Mononuclear cell (primary cell): ENCODE results near the gene MAMDC4. TPM values are rescaled to one million over a fixed set of nuclear protein-coding genes. Genes with fewer than 3 reads are reported as not detected.
A peak's percentile ranks its signal among the peaks of the same experiment; 100 is the strongest.
"Not testable (repeated sequence)": the region's sequence is repeated elsewhere in the genome, so short reads cannot be mapped to it uniquely, and the experiment has no call there.

Source experiments
- H3K27me3 ChIP-seq: 2 replicates; pipeline ENCODE4 v1.6.0; 2011; ENCODE audit warnings: low read length, control low read depth; ENCODE audit not compliant: insufficient read depth
- H3K4me1 ChIP-seq: 2 replicates; pipeline ENCODE4 v1.5.1; 2011; ENCODE audit warnings: mild to moderate bottlenecking, low read length, control low read depth; ENCODE audit not compliant: insufficient read depth
- H3K4me3 ChIP-seq: 2 replicates; pipeline ENCODE4 v1.5.1; 2011; ENCODE audit warnings: mild to moderate bottlenecking, low read length, moderate library complexity
- H3K9me3 ChIP-seq: 2 replicates; pipeline ENCODE4 v1.5.1; 2011; ENCODE audit warnings: low read depth, mild to moderate bottlenecking, control low read depth, low read length
- total RNA-seq: library from RNA; depleted of rRNA; stranded (reverse); fragments of >200 nt; gene quantifications from one replicate; pipeline ENCODE4 v1.2.3, GENCODE V29; 2012

The MAMDC4 gene
- total RNA-seq, result 0.52 TPM

DNA sequence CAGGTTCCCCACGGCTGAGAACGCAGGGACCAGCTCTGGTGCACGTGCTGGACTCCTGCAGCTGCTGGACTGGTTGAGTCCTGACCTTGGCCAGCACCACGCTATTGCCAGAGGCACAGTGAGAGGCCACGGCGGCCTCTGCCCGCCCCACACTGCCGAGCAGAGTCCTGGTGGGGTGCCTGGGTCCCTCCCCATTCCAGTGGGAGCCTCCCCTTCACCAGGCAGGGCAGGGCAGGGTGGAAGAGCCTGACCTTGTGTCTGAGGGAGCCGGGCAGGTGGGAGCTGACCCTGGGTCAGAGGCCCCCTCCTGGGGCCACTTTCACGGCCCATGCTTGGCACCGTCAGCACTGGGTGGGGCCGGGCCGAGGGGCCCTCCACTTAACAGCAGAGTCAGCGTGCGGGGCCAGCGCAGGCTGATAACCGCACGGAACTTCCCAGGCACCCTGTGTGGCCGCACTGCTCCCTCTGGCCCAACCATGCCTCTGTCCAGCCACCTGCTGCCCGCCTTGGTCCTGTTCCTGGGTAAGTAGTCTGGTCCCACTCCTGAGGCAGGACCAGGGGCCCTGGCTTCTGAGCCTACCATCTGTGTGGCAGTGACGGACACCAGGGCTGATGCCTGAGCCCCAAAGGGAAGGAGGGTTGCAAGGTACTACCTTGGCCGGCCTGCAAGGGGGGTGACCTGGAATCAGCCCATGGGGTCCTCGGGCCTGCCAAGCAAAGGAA, at the start of gene MAMDC4:
MAMDC4 (plus strand) TSS at position 406 of the 723 bp plus-strand sequence; CDS start at position 477, 71 bp downstream.
- Histone ChIP-seq H3K4me3 (no peak within 1 kb of the TSS), H3K27me3 (peaks cover 5% of the 10 kb centered on the region), H3K9me3 (no peaks in the 10 kb centered on the region), H3K4me1 (peaks cover 22% of the 10 kb centered on the region)

GRCh38 chr9:136803009-136803550, 49.1 kb upstream of the MAMDC4 start:
- H3K4me1 ChIP-seq, result peaks cover 34% of the 10 kb centered on the region
- H3K9me3 ChIP-seq, H3K4me3 ChIP-seq: not testable (repeated sequence)
- peaks cover 18% of the 10 kb centered on the region for H3K27me3 ChIP-seq

- peaks cover 13% of the 10 kb centered on the region for H3K27me3 ChIP-seq
- no peak overlapping the region for H3K4me3 ChIP-seq
- peaks cover 37% of the 10 kb centered on the region for H3K4me1 ChIP-seq
- no peaks in the 10 kb centered on the region for H3K9me3 ChIP-seq
Observed at GRCh38 chr9:136803551-136804508, 48.3 kb upstream of the MAMDC4 start.

- Histone ChIP-seq H3K27me3 (peaks cover 8% of the 10 kb centered on the region), H3K9me3 (no peaks in the 10 kb centered on the region), H3K4me1 (peaks cover 37% of the 10 kb centered on the region), H3K4me3 (no peak overlapping the region)
Observed at GRCh38 chr9:136804509-136805206, 47.5 kb upstream of the MAMDC4 start.

DNA sequence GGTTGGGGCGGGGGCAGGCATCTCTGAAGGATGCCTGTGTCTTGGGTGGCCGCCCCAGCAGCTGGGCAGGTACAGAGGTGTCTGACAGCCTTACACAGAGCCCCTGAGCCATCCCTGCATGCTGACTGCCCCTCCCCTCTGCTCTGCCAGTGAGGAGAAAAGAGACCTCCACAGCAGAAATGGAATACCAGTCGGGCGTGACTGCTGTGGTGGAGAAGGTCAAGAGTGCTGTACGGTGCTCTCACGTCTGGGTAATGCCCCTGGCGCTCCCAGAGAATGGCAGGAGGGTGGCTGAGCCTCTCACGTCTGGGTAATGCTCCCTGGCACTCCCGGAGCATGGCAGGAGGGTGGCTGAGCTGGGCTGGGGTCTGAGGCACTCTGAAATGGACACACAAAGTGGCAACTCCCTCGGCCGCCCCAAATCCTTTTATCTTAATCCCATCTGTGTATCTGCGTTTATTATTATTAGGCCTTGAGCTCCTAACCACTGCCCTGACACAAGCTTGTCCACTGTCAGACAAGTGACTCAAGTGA, 46.9 kb upstream of the MAMDC4 start:
- Histone ChIP-seq H3K4me1 (peaks cover 40% of the 10 kb centered on the region), H3K27me3 (peaks cover 8% of the 10 kb centered on the region), H3K9me3 (no peaks in the 10 kb centered on the region), H3K4me3 (no peak overlapping the region)

DNA sequence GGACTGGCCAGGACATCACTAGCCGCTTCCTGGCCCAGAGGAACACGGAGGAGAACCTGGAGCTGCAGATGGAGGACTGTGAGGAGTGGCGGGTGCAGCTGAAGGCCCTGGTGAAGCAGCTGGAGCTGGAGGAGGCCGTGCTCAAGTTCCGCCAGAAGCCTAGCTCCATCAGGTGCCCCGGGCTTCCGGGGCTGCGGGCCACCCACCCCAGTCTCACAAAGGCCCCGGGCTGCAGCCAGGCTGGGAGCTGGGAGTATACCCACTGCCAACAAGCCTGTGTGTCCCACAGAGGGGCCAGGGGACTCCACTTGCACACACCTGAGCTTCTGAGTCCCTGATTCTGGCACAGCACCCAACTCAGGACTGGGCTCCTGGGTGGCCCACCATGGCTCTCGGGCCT, 46.1 kb upstream of the MAMDC4 start:
- peaks cover 33% of the 10 kb centered on the region for H3K4me1 ChIP-seq
- H3K27me3 ChIP-seq, result peaks cover 6% of the 10 kb centered on the region
- H3K9me3 ChIP-seq, result no peaks in the 10 kb centered on the region
- no peak overlapping the region for H3K4me3 ChIP-seq

DNA sequence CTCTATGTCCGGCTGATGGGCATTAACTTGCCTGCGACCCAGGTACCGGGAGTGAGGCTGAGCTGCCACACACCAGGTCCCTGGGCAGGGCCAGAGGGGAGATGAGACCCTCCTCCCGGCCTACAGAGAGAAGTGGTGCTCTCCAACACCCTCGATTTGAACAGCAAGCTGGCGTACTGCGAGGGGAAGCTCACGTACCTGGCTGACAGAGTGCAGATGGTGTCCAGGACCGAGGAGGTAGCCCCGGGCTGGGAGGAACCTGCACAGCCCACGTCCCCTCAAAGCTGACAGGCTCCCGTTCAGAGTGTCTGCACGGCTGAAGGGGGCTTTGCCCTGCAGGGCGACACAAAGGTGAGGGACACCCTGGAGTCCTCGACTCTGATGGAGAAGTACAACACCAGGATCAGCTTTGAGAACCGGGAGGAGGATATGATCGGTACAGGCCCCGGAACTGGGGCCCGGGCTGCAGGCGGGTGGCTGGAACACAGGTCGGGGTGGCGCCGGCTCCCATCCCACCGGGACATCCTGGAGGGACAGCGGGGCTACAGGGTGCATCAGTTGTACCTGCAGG, 45.4 kb upstream of the MAMDC4 start:
- peaks cover 29% of the 10 kb centered on the region for H3K4me1 ChIP-seq
- H3K9me3 ChIP-seq, result no peaks in the 10 kb centered on the region
- H3K4me3 ChIP-seq, result no peak overlapping the region
- peaks cover 6% of the 10 kb centered on the region for H3K27me3 ChIP-seq

- H3K4me3 ChIP-seq, result peak within 1 kb of the TSS; percentile 88
- peaks cover under 1% of the 10 kb centered on the region for H3K27me3 ChIP-seq
- H3K4me1 ChIP-seq, result peaks cover 29% of the 10 kb centered on the region
- no peaks in the 10 kb centered on the region for H3K9me3 ChIP-seq
Observed at GRCh38 chr9:136807281-136808074, 44.7 kb upstream of the MAMDC4 start, which contains the start of gene RABL6. Gene RABL6 (plus strand): TSS chr9:136807948. CDS start chr9:136808197, 249 bp downstream.

DNA sequence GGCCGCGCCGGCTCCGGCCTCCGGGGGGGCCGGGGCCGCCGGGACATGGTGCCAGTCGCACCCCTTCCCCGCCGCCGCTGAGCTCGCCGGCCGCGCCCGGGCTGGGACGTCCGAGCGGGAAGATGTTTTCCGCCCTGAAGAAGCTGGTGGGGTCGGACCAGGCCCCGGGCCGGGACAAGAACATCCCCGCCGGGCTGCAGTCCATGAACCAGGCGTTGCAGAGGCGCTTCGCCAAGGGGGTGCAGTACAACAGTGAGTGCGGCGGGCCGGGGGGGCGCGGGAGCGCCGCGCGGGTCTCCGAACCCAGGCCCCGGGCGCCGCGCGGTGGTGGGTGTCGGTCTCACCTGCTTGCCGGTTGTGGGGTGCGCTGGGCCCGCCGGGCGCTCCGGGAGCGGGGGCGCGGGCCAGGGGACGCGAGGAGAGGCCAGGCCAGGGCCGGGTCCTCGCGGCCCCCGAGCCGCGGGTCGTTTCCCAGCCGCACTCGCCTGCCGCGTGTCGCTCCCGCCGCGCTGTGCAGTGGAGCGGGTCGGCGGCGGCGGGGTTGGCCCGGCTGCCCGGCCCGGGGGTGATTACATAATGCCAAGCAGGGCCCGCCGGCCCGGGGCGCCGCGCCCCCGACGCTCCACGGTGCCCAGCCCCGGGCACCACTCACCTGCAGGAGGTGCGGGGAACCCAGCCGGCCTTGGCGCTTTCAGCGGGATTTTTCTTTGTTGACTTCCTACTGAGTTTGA, 43.9 kb upstream of the MAMDC4 start:
- peak overlapping the region; percentile 88 for H3K4me3 ChIP-seq
- peaks cover 34% of the 10 kb centered on the region for H3K4me1 ChIP-seq
- no peaks in the 10 kb centered on the region for H3K9me3 ChIP-seq

DNA sequence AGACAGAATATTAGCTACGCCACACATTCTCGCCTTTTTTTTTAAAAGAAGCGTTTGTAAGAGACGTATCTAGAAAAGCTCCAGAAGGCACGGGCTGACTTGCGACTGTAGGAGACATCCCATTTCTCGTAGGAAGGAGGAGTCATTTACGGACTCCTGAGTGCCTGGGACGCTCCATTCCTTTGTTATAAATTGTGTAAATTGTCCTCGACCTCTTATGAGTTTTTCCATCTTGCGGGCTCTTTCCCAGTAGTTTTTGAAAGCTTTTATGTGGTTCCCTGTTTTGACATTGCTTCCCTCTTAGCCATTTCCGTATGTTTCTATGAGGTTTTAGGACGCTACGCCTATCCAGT, 43.4 kb upstream of the MAMDC4 start:
- H3K4me1 ChIP-seq, result peaks cover 34% of the 10 kb centered on the region
- H3K9me3 ChIP-seq, result no peaks in the 10 kb centered on the region
- peak overlapping the region; percentile 88 for H3K4me3 ChIP-seq
- H3K27me3 ChIP-seq, result no peaks in the 10 kb centered on the region

More for the DNA sequence above, 43.9 kb upstream of the MAMDC4 start:
- no peaks in the 10 kb centered on the region for H3K27me3 ChIP-seq

DNA sequence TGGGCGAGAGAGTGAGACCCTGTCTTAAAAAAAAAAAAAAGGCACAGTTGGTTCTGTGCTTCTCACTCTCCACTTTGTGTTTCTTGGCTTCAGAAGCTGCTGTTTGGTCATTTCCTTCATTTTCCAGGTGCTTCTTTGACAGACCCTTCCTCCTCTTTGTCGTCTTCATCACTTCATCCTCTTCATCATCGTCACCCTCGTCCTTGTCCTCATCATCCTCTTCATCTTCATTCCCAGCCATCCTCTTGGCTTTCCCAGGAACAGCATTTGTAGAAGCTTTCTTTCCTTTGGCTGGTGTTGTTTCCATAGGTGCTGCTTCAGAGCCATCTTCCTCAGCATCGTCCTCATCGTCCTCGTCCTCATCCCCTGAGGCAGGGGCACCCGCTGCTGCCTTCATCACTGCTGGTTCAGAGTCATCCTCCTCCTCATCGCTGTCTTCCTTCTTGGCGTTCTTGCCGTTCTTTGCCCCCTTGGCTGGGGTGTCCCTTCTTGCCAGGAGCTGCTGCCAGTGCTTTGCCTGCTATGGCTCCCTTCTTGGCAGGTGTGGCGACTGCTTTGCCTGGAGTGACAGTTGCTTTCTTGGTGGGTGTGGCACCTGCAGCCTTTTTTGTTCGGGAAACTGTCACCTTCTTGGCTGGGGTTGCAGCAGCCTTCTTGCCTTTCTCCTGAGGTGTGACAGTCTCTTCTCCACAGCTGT, 37.3 kb upstream of the MAMDC4 start:
- Histone ChIP-seq H3K27me3 (no peaks in the 10 kb centered on the region), H3K4me3 (no peak overlapping the region), H3K9me3 (no peaks in the 10 kb centered on the region), H3K4me1 (peaks cover 10% of the 10 kb centered on the region)

GRCh38 chr9:136815422-136815782, 36.7 kb upstream of the MAMDC4 start:
- Histone ChIP-seq H3K9me3 (no peaks in the 10 kb centered on the region), H3K27me3 (no peaks in the 10 kb centered on the region), H3K4me3 (no peak overlapping the region), H3K4me1 (peaks cover 5% of the 10 kb centered on the region)
